Inflammatory macrophage (primary cell): ENCODE measurements around the gene DTNB.
A peak's percentile ranks its signal among the peaks of the same experiment; 100 is the strongest.

Source experiments
- DNase-seq, 2 donors: peaks; one replicate each; pipeline ENCODE4 v3.0.0-alpha.2; 2020 to 2022

The DTNB gene

GRCh38 chr2:25380586-25381375 lies 292.6 kb downstream of the DTNB start:
- DNase-seq: no peak

DNA sequence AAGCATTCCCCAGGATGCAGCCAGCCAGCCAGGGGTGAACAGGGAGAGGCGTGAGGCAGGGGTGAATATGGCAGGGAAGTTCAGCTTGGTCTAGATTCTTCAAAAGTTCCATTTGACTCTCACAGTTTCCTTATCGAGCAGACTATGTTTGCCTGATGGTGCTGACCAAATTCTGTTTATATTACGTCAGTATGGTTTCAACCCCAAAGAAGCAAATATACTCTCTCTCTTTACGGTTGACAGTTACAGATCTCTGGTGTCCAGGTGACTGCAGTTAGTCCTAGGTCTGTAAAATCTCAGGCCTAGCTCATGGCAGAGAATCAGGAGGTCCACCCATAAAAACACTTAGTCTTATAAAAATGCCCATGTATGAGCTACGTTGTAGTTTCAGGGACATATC lies 293.4 kb downstream of the DTNB start:
- DNase-seq: no peak

GRCh38 chr2:25379535-25379934 lies 293.8 kb downstream of the DTNB start:
- DNase-seq: no peak

GRCh38 chr2:25378731-25379490 lies 294.5 kb downstream of the DTNB start:
- DNase-seq: peak; percentile 13 to 73

DNA sequence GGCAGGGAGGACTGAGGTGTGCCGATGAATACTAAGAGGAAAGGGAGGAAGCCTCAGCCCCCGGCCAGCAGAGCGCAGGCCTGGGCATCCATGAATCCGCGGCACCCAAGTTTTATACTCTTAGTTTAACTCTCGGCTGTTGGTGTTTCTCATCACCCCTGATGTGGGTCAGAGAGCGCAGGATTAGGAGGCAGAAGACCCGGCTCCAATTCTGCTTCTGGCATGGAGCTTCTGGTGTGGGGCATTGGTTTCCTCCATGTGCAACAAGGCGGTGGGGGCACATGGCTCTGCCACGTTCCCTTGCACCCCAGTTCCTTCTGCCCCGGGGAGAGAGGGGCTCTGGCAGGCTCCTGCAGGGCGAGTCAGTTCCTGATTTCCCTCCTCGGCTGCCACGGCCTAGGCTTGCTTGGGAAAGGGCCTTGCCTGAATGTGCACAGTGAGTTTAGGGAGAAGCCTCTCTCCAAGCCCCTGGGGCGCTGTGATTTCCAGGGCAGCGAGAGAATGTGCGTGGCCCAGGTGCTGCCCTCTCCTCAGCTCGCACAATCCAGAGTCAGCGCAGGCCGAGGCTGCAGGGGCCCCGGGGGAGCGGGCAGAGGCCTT lies 295.5 kb downstream of the DTNB start:
- peak in 1 of 2 donors; percentile 22 for DNase-seq

DNA sequence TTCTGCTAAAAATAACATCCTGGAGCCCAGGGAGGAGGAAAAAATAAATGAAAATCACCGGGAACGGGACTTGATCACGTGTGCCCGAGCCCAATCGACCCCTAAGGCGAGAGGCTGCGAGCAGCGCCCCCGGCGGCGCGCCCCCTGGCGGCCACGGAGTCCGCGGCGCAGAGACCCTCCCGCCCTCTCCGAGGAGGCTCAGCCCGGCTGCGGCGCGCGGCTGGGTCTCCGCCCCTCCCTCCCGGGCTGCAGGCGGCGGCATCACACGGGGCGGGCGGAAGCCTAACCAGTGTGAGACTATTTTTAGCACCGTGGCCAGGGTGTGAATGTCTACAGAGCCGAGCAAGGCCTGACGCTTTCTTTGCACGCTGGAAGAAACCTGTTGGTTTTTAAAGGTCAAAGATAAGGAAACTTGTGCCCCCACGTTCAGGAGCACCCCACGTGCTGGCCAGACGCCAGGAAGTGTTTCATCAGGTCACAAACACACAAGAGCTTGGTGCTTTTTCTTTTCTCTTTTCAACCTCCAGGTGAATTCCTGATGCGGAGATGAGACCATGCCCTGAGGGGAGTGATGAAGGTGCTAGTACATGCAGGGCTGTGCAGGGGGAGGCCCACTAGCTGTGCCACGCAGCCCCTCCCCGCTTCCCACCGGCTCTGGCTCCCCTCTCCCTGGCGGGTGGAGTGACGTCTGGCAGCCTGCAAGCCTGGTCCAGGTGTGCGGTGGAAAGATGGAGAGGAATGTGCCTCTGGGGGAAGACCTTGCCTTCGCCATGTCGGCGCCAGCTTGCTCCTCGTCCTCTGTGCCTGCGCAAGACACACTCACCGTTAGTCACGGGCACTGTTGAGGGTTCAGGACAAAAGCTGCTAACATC lies 296.4 kb downstream of the DTNB start:
- DNase-seq: peak; percentile 76 to 84

DNA sequence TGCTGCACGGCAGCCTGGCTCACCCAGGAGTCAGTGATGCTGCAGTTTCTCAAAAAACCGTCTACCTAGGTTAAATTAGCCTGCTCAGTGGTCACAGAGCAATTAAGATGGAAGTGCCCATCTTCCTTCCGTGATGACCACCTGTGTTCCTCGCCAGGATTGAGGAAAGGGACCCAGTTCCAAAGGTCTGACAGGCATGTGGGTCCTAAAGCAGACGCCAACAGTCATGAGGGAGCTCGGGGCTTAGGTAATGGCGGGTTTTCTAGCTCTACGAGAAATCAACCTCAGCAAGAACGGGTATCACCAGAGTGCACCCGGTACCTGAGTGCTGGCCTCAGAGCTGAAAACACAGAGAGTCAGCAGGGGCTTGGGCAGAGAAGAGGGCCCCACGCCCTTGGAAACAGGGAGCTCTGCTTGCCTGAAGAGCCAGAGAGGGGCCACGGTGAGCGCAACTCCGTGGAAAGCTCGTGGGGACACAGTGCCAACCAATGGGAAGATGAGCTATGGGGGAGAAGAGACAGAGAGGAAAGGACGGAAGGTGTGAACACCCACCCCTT lies 297.3 kb downstream of the DTNB start:
- no peak for DNase-seq

DNA sequence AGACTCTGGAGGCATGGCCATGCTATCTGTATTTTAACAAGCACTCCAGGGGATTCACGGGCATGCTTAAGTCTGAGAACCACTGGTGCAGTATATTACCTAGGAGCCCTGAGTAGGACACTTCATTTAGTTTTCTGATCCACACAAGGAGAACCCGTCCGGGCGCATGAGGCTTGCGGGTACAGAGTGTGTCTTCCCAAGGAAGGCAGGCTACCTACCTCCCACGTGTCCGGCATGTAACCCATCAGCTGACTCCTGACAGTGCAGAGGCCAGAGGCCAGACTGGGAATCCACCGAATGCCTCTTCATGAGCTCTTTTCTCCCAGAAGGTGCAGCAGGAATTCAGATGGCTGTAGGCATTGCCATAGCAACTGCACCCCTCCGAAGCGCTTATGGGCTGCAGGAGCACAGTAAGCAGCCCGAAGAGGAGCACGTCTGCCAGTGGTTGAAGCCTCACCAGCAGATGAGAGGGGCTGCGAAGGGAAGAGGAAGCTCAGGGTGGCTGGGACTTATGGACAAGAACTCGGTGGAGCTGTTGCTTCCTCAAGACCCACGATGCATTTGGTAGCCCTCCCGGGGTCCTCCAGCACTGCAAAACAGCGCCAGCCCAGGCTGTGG lies 297.9 kb downstream of the DTNB start:
- DNase-seq: peak in 1 of 2 donors; percentile 20

- DNase-seq: no peak
These were observed 298.6 kb downstream of the DTNB start for GRCh38 chr2:25374827-25375226.

- no peak for DNase-seq
These were observed 299.0 kb downstream of the DTNB start for GRCh38 chr2:25374411-25374810.

GRCh38 chr2:25373269-25373981 lies 300.0 kb downstream of the DTNB start:
- no peak for DNase-seq

DNA sequence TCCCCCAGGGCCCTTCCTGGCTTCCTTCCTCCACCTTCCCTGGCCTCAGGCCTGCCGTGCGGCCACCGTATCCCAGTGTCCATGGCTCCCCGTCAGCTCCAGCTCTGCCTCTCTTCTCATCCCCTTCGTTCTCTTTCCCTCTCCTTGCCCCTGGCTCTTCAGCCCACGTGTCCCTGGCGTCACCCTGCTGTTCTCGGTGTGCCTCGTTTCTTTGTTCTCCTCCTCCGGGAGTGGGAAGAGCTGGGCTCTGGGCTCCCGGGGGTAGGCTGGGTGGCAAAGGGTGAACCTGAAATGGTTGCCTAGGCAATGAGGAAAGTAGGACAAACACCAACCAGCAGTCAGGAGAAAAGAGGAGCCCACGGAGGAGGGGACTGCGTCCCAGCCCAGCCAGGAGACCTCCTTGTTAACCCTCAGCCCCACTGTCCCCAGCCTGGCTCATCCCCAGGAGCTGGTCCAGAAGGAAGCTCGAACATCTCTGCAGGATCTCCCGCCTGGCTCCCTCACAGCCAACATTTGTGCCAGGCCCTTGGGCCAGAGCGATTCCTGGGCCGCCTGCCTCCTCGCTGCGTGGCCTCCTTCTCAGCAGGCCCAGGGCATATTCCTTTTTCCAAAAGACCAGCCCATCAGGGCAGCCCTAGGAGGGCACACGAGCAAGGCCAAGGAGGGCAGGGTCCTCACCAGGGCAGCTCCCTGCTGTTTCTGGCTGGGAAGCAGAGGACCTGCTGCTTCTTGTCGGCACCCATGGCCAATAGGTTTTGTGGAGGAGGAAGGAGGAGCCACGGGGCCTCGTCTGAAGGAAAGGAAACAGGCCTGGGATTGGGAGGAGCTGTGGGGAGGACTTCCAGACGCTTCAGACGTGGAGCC lies 300.7 kb downstream of the DTNB start:
- DNase-seq: no peak

- DNase-seq: no peak
These were observed 301.8 kb downstream of the DTNB start for GRCh38 chr2:25371253-25372241.

- DNase-seq: no peak
These were observed 303.5 kb downstream of the DTNB start for GRCh38 chr2:25369876-25370275.

- DNase-seq: no peak
These were observed 303.9 kb downstream of the DTNB start for GRCh38 chr2:25369439-25369838.

DNA sequence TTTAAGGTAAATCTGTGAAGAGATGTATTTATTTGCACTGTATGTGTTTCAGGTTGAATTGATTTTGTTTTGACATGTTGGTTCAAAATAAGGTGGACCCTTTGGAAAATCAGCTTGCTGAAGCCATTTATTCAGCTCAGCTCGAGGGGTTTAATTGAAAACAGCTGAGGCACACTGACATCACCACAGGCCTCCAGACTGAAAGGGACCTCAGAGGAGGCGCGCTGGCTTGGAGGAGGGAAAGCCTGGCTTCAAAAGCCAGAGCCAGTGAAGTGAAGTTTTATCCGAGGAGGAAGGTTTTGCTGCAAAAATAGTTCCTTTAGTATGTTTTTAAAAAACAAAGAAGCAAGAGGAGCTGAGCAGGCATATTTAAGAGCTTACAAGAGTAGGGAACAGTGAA lies 304.7 kb downstream of the DTNB start:
- DNase-seq: no peak

GRCh38 chr2:25367296-25367695 lies 306.1 kb downstream of the DTNB start:
- DNase-seq: no peak

GRCh38 chr2:25366629-25367028 lies 306.7 kb downstream of the DTNB start:
- DNase-seq: no peak

- no peak for DNase-seq
These were observed 308.1 kb downstream of the DTNB start for GRCh38 chr2:25365241-25365640.
